Epithelial cell of esophagus (primary cell): Measurements from ENCODE around the gene RGS7.
A peak's percentile ranks its signal among the peaks of the same experiment; 100 is the strongest.
"Not testable (repeated sequence)": the region's sequence is repeated elsewhere in the genome, so short reads cannot be mapped to it uniquely, and the experiment has no call there.

ENCODE experiments used
- DNase-seq: peaks from one replicate; pipeline ENCODE4 v3.0.0; 2010; ENCODE audit warnings: low read depth
- H3K4me3 ChIP-seq: 2 replicates; pipeline ENCODE4 v1.5.1; 2011; ENCODE audit warnings: mild to moderate bottlenecking, low read length, control low read depth
- TF ChIP-seq, protein P1 (sequence below): IDR thresholded peaks from 2 replicates; pipeline ENCODE4 v1.5.1; 2011; ENCODE audit warnings: low read depth, mild to moderate bottlenecking, low read length, control low read depth, inconsistent platforms; ENCODE audit not compliant: insufficient read depth; ENCODE audit errors: missing control alignments

RGS7 gene

GRCh38 chr1:240766831-240767230, 590.2 kb downstream of the RGS7 start:
- TF ChIP-seq, protein P1, sequence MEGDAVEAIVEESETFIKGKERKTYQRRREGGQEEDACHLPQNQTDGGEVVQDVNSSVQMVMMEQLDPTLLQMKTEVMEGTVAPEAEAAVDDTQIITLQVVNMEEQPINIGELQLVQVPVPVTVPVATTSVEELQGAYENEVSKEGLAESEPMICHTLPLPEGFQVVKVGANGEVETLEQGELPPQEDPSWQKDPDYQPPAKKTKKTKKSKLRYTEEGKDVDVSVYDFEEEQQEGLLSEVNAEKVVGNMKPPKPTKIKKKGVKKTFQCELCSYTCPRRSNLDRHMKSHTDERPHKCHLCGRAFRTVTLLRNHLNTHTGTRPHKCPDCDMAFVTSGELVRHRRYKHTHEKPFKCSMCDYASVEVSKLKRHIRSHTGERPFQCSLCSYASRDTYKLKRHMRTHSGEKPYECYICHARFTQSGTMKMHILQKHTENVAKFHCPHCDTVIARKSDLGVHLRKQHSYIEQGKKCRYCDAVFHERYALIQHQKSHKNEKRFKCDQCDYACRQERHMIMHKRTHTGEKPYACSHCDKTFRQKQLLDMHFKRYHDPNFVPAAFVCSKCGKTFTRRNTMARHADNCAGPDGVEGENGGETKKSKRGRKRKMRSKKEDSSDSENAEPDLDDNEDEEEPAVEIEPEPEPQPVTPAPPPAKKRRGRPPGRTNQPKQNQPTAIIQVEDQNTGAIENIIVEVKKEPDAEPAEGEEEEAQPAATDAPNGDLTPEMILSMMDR = no peak
- H3K4me3 ChIP-seq = no peak overlapping the region
- peak; percentile 5 for DNase-seq

- no peak overlapping the region for H3K4me3 ChIP-seq
- TF ChIP-seq, protein P1 = no peak
- peak; percentile 7 for DNase-seq
Observed at GRCh38 chr1:240765732-240766363, 591.2 kb downstream of the RGS7 start.

- TF ChIP-seq, protein P1 = no peak
- DNase-seq = no peak
- H3K4me3 ChIP-seq = no peak overlapping the region
Observed at GRCh38 chr1:240763771-240764170, 593.2 kb downstream of the RGS7 start.

DNA sequence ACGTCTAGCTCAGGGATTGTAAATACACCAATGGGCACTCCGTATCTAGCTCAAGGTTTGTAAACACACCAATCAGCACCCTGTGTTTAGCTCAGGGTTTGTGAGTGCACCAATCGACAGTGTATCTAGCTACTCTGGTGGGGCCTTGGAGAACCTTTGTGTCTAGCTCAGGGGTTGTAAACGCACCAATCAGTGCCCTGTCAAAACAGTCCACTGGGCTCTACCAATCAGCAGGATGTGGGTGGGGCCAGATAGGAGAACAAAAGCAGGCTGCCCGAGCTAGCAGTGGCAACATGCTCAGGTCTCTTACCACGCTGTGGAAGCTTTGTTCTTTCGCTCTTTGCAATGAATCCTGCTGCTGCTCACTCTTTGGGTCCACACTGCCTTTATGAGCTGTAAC, 593.9 kb downstream of the RGS7 start:
- H3K4me3 ChIP-seq, DNase-seq: not testable (repeated sequence)

DNA sequence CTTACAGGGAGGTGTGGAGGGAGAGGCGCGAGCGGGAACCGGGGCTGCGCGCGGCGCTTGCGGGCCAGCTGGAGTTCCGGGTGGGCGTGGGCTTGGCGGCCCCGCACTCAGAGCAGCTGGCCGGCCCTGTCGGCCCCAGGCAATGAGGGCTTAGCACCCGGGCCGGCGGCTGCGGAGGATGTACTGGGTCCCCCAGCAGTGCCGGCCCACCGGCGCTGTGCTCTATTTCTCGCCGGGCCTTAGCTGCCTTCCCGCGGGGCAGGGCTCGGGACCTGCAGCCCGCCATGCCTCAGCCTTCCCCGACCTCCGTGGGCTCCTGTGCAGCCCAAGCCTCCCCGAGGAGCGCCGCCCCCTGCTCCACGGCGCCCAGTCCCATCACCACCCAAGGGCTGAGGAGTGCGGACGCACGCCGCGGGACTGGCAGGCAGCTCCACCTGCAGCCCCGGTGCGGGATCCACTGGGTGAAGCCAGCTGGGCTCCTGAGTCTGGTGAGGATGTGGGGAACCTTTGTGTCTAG, 594.5 kb downstream of the RGS7 start:
- not testable (repeated sequence) for H3K4me3 ChIP-seq, DNase-seq

- H3K4me3 ChIP-seq, DNase-seq: not testable (repeated sequence)
Observed at GRCh38 chr1:240758777-240759176, 598.2 kb downstream of the RGS7 start.

- peak; percentile 65 for DNase-seq
- TF ChIP-seq, protein P1 = no peak
- no peak overlapping the region for H3K4me3 ChIP-seq
Observed at GRCh38 chr1:240758296-240758695, 598.7 kb downstream of the RGS7 start.

GRCh38 chr1:240747907-240748306, 609.1 kb downstream of the RGS7 start:
- TF ChIP-seq, protein P1 = no peak
- no peak overlapping the region for H3K4me3 ChIP-seq
- no peak for DNase-seq
